DMS79 treated with DMSO at 0.1 percent for 48 hours (cell line): Measurements from ENCODE around the gene ZNF44.
A peak's percentile ranks its signal among the peaks of the same experiment; 100 is the strongest.
"Not testable (repeated sequence)": the region's sequence is repeated elsewhere in the genome, so short reads cannot be mapped to it uniquely, and the experiment has no call there.

Source experiments
- DNase-seq: peaks from one replicate; lab custom pipeline; 2025; lab: John Stamatoyannopoulos, UW

Gene ZNF44

DNA sequence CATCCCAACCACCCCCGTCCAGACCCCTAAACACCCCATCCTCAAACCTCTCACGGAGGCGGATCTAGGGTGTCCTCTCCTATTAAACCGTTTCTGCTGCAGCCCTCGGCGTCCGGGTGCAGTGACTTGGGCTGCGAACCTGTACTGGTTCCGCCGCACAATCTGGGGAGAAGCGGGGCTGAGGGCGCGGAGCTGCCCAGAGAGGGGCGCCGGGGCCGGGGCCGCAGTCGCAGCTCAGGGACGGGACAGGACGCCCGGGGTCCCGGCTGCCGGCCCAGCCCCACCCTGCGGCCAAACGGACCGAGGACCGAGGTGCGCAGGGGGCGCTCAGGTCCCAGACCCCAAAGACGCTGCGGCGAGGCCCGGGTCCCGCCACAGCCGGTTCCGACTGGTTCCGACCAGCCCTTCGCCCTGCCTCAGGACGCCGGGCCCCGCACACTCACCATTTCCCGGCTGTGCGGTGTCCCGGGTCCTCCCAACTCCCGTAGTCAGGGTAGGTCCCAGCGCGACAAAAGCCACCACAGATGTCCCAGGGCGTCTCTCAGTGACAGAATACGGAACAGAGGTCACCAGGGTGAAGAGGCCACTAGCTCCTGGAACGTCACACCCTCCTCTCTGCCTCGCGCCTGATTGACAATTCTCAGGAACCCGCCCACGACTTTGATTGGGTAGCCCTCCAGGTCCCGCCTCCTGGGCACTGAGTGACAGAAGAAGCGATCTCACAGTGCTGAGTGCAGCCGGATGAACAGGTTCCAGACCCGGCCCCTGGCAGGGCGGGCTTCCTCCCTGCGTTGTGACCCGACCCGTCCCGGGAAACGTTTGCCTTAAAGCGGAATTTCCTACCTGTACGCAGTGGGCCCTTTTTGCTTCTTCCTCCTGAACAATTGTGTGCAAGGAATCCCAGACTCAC is at the start of gene ZNF44:
TSS of gene ZNF44 (minus strand) at position 635 of the 910 bp plus-strand sequence. CDS start at position 446, 189 bp downstream.
- peak; percentile 99 for DNase-seq

DNA sequence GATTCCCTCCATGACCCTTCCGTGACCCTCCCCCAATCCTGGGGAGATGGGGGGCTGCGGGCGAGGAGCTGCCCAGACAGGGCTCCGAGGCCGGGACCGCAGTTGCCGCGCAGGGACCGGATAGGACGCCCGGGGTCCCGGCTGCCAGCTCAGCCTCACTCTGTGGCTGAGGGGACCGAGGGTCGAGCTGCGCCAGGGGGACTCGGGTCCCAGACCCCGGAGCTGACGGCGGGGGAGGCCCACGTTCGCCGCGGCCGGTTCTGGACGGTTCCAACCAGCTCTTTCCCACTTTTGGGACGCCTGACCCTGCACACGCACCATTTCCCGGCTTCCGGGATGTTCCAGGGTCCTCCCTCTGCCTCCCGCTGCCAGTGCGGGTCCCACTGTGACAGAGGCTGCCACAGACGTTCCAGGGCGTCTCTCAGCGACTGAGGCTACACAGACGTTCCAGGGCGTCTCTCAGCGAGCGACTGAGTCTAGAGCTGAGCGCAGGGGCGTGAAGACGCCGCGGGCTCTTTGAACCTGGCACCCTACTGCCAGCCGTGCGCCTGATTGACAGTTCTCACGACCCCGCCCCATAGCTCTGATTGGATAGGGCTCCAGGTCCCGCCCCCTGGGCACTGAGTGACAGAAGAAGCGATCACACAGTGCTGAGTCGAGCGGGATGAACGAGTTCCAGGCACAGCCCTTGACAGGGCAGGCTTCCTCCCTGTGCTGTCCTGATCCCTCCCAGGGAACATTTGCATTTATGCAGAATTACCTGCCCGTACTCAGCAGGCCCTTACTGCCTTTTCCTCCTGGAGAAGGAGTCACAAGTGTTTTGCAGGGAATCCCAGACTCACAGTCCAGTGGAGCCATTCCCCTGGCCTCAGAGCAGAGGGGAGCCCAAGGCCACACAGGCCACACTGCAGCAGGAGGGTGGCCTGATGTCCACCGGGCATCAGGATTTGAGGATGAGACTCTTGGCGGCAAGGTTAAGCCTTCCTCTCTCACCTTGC is 38.8 kb upstream of the ZNF44 start, which contains the start of gene ZNF563:
TSS of gene ZNF563 (minus strand) at position 472 of the 998 bp plus-strand sequence. CDS start at position 321, 151 bp downstream.
- peak; percentile 97 for DNase-seq

DNA sequence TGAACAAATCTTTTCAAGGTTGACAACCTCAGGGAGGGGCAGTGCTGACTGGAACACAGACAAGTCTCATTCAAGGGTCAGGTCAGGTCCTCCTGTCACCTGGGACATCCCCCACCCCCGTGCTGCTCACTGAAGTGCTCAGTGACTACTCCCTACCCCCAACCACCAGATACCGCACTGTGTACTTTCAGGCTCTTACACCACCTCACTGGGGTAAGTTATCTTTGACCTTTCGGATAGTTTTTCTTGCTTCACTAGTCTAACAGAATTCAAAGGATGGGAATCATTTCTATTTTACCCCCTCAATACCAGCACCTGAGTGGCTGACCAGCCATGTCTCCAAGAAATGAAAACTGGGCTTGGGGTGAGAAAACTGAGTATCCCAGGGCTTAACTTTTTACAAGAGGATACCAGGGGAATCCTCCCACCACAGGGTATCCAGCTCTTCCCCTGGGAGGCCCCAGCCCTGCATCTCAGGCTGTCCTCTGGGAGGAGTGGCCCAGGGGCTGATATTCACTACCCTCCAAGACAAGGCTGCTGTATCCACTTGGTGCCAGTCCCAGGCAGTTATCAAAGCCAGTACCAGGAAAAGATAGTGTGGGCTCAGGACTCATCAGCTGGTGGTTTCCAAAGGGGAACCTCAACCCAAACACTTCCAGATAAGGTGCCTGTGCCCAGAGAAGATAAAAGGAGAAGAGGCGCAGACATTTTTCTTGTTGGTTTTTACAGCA is 36.7 kb upstream of the ZNF44 start:
- DNase-seq = no peak

DNA sequence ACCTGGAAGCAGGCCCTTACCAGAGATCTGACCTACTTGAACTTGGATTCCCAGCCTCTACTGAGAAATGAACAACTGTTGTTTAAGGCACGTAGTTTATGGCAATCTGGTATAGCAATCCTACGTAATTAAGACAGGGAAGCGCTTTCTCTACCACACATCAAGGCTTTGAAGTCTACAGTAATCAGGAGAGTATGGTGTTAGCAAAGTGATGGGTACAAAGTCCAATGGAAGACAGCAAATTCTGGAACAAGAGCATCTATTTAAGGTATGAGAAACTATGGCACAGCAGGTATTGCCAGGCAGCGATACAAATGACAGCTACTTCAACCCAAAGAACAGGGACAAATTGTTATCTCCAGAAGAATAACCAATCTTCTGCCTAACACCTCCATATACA is 35.7 kb upstream of the ZNF44 start:
- DNase-seq = no peak

DNA sequence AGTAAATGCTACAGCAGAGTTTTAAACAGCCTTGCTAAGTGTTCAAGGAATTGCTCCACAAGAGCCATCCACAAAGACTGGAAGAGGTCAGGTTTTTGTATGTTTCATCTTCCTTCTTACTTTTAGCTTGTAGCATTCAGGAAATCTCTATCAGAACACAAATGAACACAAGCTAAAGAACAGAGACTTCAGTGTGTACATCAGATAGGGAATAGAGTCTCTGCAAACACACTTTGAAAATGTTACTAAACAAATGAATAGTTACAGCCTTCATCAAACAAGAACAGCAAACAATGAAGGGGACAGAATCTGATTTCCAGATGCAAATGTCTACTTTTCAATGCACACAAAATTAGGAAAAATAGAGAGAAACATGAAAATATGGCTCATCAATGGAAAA is 31.0 kb upstream of the ZNF44 start:
- no peak for DNase-seq

DNA sequence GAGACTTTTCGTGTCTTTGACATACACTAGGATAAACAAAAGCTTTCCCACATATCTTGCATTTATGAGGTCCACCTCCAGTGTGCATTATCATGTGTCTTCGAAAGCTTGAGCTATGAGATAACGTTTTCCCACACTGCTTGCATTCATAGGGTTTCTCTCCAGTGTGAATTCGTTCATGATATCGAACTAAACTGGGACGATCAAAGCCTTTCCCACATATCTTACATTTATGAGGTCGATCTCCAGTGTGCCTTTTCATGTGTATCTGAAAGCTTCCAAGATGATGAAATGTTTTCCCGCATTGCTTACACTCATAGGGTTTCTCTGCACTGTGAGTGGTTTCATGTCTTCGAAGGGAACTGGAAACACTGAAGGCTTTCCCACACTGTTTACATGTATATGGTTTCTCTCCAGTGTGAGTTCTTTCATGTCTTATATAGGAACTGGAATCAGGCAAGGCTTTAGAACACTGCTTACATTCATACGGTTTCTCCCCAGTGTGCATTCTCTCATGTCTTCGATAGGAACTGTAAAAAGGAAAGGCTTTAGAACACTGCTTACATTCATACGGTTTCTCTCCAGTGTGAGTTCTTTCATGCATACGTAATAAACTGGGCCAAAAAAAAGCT is 24.2 kb upstream of the ZNF44 start:
- no peak for DNase-seq

DNA sequence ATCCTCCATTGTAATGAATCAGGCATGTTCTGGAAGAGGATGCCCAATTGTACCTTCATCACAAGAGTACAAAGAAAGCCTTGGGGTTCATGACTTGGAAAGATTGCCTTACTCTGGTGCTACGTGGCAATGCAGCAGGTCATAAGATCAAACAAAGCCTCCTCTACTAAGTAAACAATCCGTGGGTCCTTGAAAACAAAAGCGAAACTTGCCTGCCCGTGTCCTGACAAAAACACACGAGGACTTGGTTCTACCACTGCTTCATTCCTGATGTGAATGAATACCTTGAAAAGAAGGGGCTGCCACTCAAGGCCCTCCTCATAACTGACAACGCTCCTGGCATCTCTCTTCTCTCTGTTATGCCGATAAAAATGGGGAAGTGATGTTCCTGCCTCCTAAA is 19.9 kb upstream of the ZNF44 start:
- DNase-seq = peak; percentile 16

DNA sequence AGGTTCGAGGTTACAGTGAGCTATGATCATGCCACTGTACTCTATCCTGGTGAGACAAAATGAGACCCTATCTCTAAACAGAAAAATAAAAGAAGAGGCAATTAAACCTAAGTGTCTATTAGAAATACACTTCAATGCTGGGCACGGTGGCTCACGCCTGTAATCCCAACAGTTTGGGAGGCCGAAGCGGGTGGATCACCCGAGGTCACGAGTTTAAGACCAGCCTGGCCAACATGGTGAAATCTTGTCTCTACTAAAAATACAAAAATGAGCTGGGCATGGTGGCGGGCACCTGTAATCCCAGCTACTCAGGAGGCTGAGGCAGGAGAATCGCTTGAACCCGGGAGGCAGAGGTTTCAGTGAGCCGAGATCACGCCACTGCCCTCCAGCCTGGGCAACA is 14.2 kb upstream of the ZNF44 start:
- not testable (repeated sequence) for DNase-seq

DNA sequence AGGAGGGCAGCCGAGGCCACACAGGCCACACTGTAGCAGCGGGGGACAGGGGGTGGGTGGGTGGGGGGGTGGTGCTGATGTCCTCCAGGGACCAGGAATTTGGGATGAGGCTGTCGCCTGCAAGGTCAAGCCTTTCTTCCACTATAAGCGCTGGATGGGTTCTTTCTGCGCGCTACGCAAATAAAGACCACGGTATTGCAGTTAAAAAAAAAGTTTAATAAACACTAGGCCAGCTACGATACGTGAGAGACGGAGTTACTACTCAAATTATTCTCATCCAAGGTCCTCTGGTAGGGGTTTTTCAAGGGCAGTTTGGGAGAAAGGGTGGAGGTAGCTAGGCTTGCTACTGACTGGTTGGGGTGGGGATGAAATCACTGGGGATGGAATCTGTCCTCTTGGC is 508 bp upstream of the ZNF44 start:
- DNase-seq = no peak

DNA sequence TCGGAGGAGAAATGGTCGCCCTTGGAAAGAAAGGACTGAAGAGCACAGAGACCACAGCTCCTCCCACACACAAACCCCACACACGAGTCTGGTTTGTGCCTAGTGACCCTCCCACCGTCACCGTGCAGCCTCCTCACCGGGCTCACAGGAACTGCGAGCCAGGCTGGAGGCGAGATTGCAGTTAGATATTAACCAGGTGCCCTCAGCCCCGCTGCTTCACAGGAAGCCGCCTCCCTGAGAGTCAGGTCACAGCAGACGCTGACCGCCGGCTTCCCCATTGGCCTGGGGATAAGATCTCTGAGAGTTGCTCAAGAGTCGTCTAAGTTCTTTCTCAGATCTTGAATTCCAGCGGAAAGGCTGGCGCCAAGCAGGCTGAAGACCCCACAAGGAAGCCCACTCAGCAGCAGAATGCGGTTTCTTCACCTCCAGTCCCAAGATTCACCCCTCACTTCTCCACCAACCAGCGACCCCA is 870 bp downstream of the ZNF44 start:
- DNase-seq = peak; percentile 47

DNA sequence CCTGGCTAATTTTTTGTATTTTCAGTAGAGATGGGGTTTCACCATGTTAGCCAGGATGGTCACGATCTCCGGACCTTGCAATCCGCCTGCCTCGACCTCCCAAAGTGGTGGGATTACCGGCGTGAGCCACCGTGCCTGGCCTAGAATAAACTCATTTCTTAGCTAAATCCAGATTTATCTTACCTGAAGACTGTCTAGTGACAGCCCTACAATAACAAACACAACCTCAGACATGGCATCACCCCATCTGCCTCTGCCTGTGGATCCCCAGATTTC is 5.0 kb downstream of the ZNF44 start:
- no peak for DNase-seq

DNA sequence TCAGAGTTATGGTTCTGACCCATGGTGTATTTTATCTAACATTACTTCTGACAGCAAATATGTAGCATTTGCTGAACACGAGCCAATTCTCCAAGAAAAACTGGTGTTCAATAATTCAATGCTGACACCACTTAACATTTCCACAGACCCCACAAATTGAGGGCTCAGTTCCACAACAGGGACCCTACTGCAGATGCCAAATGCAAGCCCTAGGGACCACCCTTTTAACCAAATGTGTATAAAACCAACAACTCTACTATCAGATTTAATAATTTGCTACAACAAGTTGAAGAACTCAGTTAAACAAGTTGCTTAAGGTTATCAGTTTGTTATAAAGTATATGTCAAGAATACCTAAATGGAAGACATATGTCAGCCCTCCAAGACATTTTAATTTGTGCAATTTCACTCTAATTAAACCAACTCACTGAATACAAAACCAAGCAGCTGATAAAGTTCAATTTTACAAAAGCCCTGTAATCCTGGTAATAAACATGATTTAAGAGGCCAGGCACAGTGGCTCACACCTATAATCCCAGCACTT is 6.7 kb downstream of the ZNF44 start:
- no peak for DNase-seq

DNA sequence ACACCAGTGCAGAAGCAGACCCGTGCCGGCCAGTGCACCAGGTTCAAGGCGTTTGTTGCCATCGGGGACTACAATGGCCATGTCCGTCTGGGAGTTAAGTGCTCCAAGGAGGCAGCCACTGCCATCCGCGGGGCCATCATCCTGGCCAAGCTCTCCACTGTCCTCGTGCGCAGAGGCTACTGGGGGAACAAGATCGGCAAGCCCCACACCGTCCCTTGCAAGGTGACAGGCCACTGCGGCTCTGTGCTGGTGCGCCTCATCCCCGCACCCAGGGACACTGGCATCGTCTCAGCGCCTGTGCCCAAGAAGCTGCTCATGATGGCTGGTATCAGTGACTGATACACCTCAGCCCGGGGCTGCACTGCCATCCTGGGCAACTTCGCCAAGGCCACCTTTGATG is 10.1 kb downstream of the ZNF44 start:
- DNase-seq = no peak

DNA sequence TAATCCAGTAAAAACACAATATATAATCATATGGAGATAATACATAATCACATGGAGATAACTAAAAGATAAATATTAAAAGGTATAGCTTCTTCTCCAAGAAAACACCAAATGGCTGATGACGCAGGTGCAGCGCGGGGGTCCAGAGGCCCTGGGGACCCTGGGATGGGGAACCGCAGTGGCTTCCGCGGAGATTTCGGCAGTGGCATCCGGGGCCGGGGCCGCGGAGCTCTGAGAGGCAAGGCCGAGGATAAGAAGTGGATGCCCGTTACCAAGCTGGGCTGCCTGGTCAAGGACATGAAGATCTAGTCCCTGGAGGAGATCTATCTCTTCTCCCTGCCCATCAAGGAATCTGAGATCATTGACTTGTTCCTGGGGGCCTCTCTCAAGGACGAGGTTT is 10.5 kb downstream of the ZNF44 start:
- DNase-seq = no peak

DNA sequence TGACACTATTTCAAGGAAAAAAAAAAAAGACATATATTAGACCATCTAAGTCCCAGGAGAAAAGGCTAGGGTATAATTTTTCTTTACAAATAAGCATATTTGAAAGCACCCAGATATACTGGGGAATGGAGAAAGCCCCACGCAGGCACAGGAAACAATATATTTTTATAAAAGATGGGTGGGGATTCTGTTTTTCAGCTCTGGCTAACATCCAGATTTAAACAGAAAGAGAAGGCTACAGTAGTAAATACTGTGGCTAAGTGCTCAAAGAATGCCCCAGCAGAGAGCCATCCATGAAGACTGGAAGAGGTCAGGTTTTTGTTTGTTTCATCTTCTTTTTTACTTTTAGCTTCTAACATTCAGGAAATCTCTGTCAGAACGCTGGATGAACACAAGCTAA is 16.0 kb downstream of the ZNF44 start:
- no peak for DNase-seq

DNA sequence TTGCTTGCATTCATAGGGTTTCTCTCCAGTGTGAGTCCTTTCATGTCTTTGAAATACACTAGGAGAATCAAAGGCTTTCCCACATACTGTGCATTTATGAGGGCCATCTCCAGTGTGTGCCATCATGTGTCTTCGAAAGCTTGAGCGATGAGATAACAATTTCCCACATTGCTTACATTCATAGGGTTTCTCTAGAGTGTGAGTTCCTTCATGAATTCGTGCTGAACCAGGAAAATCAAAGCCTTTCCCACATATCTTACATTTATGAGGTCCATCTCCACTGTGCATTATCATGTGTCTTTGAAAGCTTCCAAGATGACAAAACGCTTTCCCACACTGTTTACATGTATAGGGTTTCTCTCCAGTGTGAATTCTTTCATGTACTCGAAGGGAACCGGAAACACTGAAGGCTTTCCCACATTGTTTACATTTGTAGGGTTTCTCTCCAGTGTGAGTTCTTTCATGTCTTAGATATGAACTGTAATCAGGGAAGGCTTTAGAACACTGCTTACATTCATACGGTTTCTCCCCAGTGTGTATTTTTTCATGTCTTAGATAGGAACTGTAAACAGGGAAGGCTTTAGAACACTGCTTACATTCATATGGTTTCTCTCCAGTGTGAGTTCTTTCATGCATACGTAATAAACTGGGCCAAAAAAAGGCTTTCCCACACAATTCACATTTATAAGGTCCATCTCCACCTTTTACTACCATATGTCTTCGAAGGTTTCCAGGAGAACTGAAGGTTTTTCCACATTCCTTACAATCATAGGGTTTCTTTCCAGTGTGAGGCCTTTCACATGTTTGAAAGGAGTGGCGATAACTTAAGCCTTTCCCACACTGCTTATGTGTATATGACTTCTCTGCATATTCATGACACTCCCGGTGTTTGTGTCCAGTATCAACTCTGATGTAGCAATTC is 21.4 kb downstream of the ZNF44 start:
- no peak for DNase-seq

DNA sequence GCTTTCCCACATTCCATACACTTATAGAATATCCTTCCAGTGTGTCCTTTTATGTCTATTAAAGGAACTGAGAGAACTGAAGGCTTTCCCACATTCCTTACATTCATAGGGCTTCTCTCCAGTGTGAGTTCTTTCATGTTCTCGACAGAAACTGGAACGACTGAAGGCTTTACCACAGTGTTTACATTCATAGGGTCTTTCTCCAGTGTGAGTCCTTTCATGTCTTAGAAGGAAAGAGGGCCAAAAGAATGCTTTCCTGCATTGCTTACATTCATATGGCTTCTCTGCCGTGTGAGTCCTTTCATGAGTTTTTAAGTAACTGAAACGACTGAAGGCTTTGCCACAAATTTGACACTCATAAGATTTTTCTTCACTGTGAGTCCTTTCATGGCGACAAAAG is 22.3 kb downstream of the ZNF44 start:
- DNase-seq = no peak

DNA sequence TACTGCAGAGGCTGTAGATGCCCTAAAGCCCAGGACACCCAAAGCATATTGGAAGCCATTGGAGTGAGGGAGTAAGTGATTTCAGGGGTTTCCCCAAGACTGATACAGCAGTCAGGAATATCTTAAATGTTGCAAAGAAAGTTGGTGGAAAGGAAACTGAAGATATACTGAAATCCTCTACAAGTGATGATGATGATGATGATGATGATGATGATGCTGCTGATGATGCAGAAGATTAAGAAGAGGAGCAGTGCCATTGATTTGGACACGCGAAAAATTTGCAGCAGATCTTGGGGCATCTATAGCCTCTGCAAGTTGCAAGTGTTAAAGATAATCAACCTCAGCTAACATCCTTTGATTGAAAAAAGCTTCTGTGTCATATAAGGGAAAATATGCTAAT is 23.8 kb downstream of the ZNF44 start:
- no peak for DNase-seq

DNA sequence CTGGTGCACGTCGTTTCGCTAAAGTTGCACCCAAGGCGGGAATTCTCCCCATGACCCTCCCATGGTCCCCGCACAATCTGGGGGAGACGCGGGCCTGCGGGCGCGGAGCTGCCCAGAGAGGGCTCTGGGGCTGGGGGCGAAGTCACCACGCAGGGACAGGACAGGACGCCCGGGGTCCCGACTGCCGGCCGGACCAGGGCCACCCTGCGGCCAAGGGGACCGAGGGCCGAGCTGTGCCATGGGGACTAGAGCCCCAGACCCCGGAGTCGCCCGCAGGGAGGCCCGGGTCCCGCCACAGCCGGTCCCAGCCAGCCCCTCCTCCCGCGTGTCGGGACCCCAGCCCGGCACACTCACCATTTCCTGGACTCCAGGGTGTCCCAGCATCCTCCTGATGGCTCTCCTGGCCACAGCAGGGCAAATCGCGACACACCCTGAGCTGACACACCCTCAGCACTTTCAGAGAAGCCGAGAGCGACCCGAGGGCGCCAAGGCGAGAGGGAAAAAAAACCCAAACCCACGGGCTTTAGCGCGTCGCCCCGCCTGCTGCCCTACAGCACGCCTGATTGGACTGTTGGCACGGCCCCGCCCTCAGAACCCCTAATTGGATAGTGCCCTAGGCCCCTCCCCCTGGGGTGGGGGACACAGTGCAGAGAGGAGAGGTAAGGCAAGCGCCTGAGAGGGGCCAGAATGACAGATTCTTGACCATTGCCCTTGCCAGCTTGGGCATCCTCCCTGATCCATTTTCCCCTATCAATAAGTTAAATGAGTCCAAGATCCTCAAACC is 28.6 kb downstream of the ZNF44 start:
- DNase-seq = no peak
